Measurements from ENCODE around the gene DNAJC27. TPM values are rescaled to one million over a fixed set of nuclear protein-coding genes. Genes with fewer than 3 reads are reported as not detected.

The DNAJC27 gene
- total and polyA plus RNA-seq, 2 of the 13 experiments (the other 11 are each of a cell fraction or from before 2014, with no cell fraction given): 3.1 to 3.7 TPM

DNA sequence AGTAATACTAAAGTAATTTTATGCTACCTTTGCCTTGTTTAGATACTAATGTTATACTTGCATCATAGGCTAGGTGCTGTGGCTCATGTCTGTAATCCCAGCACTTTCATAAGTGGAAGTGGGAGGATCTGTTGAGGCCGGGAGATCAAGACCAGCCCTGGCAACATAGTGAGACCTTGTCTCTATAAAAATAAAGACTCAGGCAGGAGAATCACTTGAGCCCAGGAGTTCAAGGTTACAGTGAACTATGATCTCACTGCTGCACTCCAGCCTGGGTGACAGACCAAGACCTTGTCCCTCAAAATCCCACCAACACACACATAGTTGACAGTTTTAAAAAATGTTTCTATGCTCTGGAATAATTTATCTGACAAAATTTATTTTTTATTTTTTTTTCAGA is 6.9 kb upstream of the DNAJC27 start (continued):
- TF ChIP-seq RARA (CRISPR knock-in tag; IDR thresholded peaks at IDR 0.05): peak; percentile 78
- TF ChIP-seq, protein P1, sequence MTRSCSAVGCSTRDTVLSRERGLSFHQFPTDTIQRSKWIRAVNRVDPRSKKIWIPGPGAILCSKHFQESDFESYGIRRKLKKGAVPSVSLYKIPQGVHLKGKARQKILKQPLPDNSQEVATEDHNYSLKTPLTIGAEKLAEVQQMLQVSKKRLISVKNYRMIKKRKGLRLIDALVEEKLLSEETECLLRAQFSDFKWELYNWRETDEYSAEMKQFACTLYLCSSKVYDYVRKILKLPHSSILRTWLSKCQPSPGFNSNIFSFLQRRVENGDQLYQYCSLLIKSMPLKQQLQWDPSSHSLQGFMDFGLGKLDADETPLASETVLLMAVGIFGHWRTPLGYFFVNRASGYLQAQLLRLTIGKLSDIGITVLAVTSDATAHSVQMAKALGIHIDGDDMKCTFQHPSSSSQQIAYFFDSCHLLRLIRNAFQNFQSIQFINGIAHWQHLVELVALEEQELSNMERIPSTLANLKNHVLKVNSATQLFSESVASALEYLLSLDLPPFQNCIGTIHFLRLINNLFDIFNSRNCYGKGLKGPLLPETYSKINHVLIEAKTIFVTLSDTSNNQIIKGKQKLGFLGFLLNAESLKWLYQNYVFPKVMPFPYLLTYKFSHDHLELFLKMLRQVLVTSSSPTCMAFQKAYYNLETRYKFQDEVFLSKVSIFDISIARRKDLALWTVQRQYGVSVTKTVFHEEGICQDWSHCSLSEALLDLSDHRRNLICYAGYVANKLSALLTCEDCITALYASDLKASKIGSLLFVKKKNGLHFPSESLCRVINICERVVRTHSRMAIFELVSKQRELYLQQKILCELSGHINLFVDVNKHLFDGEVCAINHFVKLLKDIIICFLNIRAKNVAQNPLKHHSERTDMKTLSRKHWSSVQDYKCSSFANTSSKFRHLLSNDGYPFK (CRISPR knock-in tag; IDR thresholded peaks at IDR 0.05; ENCODE audit: borderline replicate concordance): no peak
- peak; percentile 6 for TF ChIP-seq TEAD3 (CRISPR knock-in tag; optimal IDR thresholded peaks at IDR 0.05; ENCODE audit: borderline replicate concordance)
- 0 out of 2 replicates have a peak, but pooled peaks have one; percentile 8 for TF ChIP-seq PPARG (CRISPR knock-in tag; conservative IDR thresholded peaks at IDR 0.05)
- TF ChIP-seq, protein P2, sequence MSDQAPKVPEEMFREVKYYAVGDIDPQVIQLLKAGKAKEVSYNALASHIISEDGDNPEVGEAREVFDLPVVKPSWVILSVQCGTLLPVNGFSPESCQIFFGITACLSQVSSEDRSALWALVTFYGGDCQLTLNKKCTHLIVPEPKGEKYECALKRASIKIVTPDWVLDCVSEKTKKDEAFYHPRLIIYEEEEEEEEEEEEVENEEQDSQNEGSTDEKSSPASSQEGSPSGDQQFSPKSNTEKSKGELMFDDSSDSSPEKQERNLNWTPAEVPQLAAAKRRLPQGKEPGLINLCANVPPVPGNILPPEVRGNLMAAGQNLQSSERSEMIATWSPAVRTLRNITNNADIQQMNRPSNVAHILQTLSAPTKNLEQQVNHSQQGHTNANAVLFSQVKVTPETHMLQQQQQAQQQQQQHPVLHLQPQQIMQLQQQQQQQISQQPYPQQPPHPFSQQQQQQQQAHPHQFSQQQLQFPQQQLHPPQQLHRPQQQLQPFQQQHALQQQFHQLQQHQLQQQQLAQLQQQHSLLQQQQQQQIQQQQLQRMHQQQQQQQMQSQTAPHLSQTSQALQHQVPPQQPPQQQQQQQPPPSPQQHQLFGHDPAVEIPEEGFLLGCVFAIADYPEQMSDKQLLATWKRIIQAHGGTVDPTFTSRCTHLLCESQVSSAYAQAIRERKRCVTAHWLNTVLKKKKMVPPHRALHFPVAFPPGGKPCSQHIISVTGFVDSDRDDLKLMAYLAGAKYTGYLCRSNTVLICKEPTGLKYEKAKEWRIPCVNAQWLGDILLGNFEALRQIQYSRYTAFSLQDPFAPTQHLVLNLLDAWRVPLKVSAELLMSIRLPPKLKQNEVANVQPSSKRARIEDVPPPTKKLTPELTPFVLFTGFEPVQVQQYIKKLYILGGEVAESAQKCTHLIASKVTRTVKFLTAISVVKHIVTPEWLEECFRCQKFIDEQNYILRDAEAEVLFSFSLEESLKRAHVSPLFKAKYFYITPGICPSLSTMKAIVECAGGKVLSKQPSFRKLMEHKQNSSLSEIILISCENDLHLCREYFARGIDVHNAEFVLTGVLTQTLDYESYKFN (CRISPR knock-in tag; conservative IDR thresholded peaks at IDR 0.05): peak; percentile 22; the same call in 1 of the 2 replicates

DNA sequence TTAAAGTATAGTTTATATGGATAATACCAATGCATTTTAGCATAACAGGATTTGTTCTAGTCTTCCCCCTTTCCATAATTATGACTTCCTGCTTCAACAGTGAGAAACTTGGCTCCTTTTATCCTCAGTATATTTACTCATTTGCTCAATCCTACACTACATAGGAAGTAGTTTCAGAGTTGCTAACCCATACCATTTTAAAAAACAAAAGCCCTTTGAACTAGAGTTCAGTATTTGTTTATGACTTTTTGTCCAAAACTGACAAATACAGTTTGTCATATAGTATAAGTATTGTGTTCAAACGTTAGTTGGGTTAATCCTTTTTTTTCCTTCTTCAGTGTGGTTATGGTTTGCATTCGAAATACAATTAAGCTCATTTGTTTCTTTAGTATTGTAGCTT is 5.9 kb upstream of the DNAJC27 start:
- CTCF ChIA-PET (ENCODE audit: low intra/inter-chr PET ratio, low total read pairs): no interaction called here
- peak; percentile 54 for ATAC-seq
- no peak for TF ChIP-seq ELF4 (CRISPR knock-in tag; IDR thresholded peaks at IDR 0.05; ENCODE audit: borderline replicate concordance)
- TF ChIP-seq, protein P3, sequence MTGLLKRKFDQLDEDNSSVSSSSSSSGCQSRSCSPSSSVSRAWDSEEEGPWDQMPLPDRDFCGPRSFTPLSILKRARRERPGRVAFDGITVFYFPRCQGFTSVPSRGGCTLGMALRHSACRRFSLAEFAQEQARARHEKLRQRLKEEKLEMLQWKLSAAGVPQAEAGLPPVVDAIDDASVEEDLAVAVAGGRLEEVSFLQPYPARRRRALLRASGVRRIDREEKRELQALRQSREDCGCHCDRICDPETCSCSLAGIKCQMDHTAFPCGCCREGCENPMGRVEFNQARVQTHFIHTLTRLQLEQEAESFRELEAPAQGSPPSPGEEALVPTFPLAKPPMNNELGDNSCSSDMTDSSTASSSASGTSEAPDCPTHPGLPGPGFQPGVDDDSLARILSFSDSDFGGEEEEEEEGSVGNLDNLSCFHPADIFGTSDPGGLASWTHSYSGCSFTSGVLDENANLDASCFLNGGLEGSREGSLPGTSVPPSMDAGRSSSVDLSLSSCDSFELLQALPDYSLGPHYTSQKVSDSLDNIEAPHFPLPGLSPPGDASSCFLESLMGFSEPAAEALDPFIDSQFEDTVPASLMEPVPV (CRISPR knock-in tag; IDR thresholded peaks at IDR 0.05): no peak
- peak; percentile 44; the same call in 1 of the 2 replicates for TF ChIP-seq ELF3 (CRISPR knock-in tag; IDR thresholded peaks at IDR 0.05)
- TF ChIP-seq, protein P4, sequence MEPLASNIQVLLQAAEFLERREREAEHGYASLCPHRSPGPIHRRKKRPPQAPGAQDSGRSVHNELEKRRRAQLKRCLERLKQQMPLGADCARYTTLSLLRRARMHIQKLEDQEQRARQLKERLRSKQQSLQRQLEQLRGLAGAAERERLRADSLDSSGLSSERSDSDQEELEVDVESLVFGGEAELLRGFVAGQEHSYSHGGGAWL (CRISPR knock-in tag; IDR thresholded peaks at IDR 0.05): no peak
- TF ChIP-seq ONECUT2 (CRISPR knock-in tag; IDR thresholded peaks at IDR 0.05): no peak
- no peak for TF ChIP-seq ZNF7 (CRISPR knock-in tag; IDR thresholded peaks at IDR 0.05)
- TF ChIP-seq, protein P5, sequence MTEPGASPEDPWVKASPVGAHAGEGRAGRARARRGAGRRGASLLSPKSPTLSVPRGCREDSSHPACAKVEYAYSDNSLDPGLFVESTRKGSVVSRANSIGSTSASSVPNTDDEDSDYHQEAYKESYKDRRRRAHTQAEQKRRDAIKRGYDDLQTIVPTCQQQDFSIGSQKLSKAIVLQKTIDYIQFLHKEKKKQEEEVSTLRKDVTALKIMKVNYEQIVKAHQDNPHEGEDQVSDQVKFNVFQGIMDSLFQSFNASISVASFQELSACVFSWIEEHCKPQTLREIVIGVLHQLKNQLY (CRISPR knock-in tag; IDR thresholded peaks at IDR 0.05): no peak
- TF ChIP-seq ZNF75D (CRISPR knock-in tag; IDR thresholded peaks at IDR 0.05; ENCODE audit: borderline replicate concordance): no peak
- no peak for TF ChIP-seq MATR3 (CRISPR knock-in tag; IDR thresholded peaks at IDR 0.05)
- no peak for TF ChIP-seq NR2C2 (CRISPR knock-in tag; IDR thresholded peaks at IDR 0.05; ENCODE audit: borderline replicate concordance)

More for the DNA sequence above, 5.9 kb upstream of the DNAJC27 start:
- H2AFZ ChIP-seq (ENCODE audit: low read length): no peak overlapping the region
- no peaks in the 10 kb centered on the region for H3K9me3 ChIP-seq (ENCODE audit: low read length)
- H3K27me3 ChIP-seq (ENCODE audit: control insufficient read depth in 1 of 2, insufficient read depth in 2 of 2, low read length in 2 of 2): no peaks in the 10 kb centered on the region; a peak in 1 of 5 replicates
- no TSS peak for BruUV-seq (replicated peaks)
- WGBS (ENCODE audit: low lambda C conversion rate): 20% methylated on average over 2 of the region's 2 CpGs
- intact Hi-C loops (cut with micrococcal nuclease; ENCODE audit: unreplicated experiment): no loop called here
- no peaks in the 10 kb centered on the region for H3K36me3 ChIP-seq (replicated peaks in 1 of 2; ENCODE audit: control insufficient read depth in 1 of 2, insufficient read depth in 2 of 2, low read length in 2 of 2)
- H3K4me3 ChIP-seq (replicated peaks in 1 of 3; ENCODE audit: insufficient read depth in 1 of 3, low read depth in 2 of 3, low read length in 3 of 3): no peak overlapping the region; a peak in 1 of 6 replicates
- in situ Hi-C loops (cut with HindIII; ENCODE audit: extremely low pct_ligation_motif_present, low pct_unique_long_range_greater_than_20kb): loop anchor here (5.0 kb wide), 2 partner anchors 155 to 220 kb away; no protein-coding TSS in a partner anchor
- no peaks in the 10 kb centered on the region for H4K20me1 ChIP-seq (ENCODE audit: insufficient read depth, low read length)
- peak; percentile 45 for DNase-seq (ENCODE audit: low spot score)
- peak overlapping the region; percentile 14 for H3K27ac ChIP-seq (ENCODE audit: extremely low read length, insufficient read depth, low read length)
- POLR2A ChIA-PET: no interaction called here
- peaks cover 55% of the 10 kb centered on the region for H3K4me1 ChIP-seq (ENCODE audit: insufficient read depth, low read length)
- no peak overlapping the region for H3K9ac ChIP-seq (ENCODE audit: insufficient read depth, low read depth, low read length)
- peak; percentile 34 for FAIRE-seq
- H3K79me2 ChIP-seq (ENCODE audit: insufficient read depth, low read length): peaks cover 2% of the 10 kb centered on the region
- H3K4me2 ChIP-seq (ENCODE audit: low read depth, low read length): peak overlapping the region; percentile 38
